GM19193 (cell line): ENCODE measurements around the gene FBXW7.

ENCODE experiments used
- POLR2A ChIP-seq: IDR thresholded peaks from 4 replicates; pipeline ENCODE4 v1.6.1; 2011; ENCODE audit not compliant: insufficient read depth, insufficient read length; ENCODE audit errors: extremely low read depth

The FBXW7 gene

GRCh38 chr4:152342293-152342692 lies 193.6 kb downstream of the FBXW7 start:
- no peak for TF ChIP-seq POLR2A

- TF ChIP-seq POLR2A: no peak
Measured at GRCh38 chr4:152340818-152341217, 195.1 kb downstream of the FBXW7 start.

- TF ChIP-seq POLR2A: no peak
Measured at GRCh38 chr4:152339576-152339975, 196.3 kb downstream of the FBXW7 start.

- no peak for TF ChIP-seq POLR2A
Measured at GRCh38 chr4:152334931-152335330, 201.0 kb downstream of the FBXW7 start.

- no peak for TF ChIP-seq POLR2A
Measured at GRCh38 chr4:152331042-152331441, 204.8 kb downstream of the FBXW7 start.

- no peak for TF ChIP-seq POLR2A
Measured at GRCh38 chr4:152328582-152328981, 207.3 kb downstream of the FBXW7 start.

- no peak for TF ChIP-seq POLR2A
Measured at GRCh38 chr4:152327606-152328453, 208.1 kb downstream of the FBXW7 start.

- no peak for TF ChIP-seq POLR2A
Measured at GRCh38 chr4:152325831-152326230, 210.1 kb downstream of the FBXW7 start.

- TF ChIP-seq POLR2A: no peak
Measured at GRCh38 chr4:152323221-152323620, 212.7 kb downstream of the FBXW7 start.

GRCh38 chr4:152322656-152323055 lies 213.2 kb downstream of the FBXW7 start:
- TF ChIP-seq POLR2A: no peak

GRCh38 chr4:152321923-152322322 lies 214.0 kb downstream of the FBXW7 start:
- no peak for TF ChIP-seq POLR2A

GRCh38 chr4:152321398-152321797 lies 214.5 kb downstream of the FBXW7 start:
- no peak for TF ChIP-seq POLR2A

- no peak for TF ChIP-seq POLR2A
Measured at GRCh38 chr4:152316969-152317368, 218.9 kb downstream of the FBXW7 start.

- no peak for TF ChIP-seq POLR2A
Measured at GRCh38 chr4:152310257-152310656, 225.6 kb downstream of the FBXW7 start.

- TF ChIP-seq POLR2A: no peak
Measured at GRCh38 chr4:152309418-152309817, 226.5 kb downstream of the FBXW7 start.

GRCh38 chr4:152308951-152309350 lies 226.9 kb downstream of the FBXW7 start:
- TF ChIP-seq POLR2A: no peak
